NCI-H146 treated with DMSO at 0.1 percent for 48 hours (cell line): ENCODE data around the gene UPK3BL2.
"Not testable (repeated sequence)": the region's sequence is repeated elsewhere in the genome, so short reads cannot be mapped to it uniquely, and the experiment has no call there.

Source experiments
- DNase-seq: peaks from one replicate; lab custom pipeline; 2025; ENCODE audit not compliant: unreplicated experiment; lab: John Stamatoyannopoulos, UW

The UPK3BL2 gene, protein sequence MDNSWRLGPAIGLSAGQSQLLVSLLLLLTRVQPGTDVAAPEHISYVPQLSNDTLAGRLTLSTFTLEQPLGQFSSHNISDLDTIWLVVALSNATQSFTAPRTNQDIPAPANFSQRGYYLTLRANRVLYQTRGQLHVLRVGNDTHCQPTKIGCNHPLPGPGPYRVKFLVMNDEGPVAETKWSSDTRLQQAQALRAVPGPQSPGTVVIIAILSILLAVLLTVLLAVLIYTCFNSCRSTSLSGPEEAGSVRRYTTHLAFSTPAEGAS

GRCh38 chr7:102543596-102543995 is at the start of gene UPK3BL2:
TSS of gene UPK3BL2 (minus strand) at chr7:102543696. CDS start at chr7:102543636, 60 bp downstream.
- not testable (repeated sequence) for DNase-seq

DNA sequence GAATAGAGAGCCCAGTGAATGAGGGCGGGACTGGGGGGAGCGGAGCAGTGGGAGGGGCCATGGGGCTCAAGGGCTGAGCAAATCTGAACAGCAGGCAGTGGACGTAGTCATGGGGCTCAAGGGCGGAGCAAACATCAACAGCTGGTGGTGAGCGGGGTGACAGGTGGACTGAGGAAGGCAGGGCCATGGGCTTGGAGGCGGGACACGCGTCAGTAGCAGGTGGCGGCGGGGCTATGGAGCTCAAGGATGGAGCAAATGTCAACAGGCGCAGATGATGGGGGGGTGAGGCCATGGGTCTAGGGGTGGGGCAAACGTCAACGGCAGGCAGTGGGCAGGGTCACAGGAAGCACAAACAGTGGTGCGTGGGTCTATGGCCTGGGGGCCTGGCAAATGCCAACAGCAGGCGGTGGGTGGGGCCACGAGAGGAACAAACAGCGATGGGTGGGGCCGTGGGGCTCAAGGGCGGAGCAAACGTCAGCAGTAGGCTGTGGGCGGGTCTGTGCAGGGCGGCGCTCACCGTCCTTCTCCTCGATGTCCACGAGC is 49.1 kb upstream of the UPK3BL2 start:
- DNase-seq: not testable (repeated sequence)

DNA sequence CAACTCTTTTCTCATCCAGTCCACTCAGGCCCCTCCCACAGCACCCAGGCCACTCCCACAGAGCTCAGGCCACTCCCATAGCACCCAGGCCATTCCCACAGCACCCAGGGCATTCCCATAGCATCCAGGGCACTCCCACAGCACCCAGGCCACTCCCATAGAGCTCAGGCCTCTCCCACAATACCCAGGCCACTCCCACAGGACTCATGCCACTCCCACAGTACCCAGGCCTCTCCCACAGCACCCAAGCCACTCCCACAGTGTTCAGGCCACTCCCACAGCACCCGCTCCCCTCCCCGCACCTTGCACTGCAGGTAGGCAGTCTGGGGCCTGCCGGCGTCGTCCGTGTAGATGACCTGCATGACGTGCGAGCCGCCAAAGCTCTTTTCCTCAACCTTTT is 46.4 kb upstream of the UPK3BL2 start:
- not testable (repeated sequence) for DNase-seq

- not testable (repeated sequence) for DNase-seq
Measured at GRCh38 chr7:102583495-102583894, 40.0 kb upstream of the UPK3BL2 start.

DNA sequence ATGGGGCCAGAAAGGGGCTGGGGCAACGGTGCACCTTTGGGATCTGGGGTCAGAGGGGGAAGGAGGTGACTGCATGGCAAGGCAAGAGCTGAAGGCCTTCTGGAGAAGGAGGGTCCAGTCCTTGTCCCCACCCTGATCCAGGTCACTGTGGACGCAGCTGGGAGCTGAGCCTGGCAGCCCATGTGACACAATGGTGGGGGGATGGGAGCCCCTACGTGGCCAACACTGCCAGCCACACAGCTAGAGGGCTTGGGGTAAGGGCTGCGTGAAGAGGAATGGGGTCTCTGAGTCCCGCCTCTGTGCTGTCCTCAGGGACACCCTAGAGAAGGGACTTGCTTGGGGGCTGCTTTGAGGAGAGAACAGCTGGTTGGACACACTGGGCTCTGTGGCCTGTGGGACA is 38.2 kb upstream of the UPK3BL2 start:
- DNase-seq: not testable (repeated sequence)

DNA sequence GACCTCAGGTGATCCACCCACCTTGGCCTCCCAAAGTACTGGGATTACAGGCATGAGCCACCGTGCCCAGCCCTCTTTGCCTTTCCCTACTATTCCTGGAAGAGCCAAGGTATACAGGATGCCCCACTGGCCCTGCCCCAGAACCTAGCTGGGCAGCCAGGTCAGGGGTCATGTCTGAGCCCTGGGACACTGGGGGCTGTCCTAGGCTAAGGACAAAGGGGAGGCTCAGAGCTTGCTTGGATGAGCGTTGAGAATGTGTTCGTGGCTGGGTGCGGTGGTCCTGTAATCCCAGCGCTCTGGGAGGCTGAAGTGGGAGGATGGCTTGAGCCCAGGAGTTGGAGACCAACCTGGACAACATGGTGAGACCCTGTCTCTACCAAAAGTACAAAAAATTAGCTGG is 35.0 kb upstream of the UPK3BL2 start:
- not testable (repeated sequence) for DNase-seq

DNA sequence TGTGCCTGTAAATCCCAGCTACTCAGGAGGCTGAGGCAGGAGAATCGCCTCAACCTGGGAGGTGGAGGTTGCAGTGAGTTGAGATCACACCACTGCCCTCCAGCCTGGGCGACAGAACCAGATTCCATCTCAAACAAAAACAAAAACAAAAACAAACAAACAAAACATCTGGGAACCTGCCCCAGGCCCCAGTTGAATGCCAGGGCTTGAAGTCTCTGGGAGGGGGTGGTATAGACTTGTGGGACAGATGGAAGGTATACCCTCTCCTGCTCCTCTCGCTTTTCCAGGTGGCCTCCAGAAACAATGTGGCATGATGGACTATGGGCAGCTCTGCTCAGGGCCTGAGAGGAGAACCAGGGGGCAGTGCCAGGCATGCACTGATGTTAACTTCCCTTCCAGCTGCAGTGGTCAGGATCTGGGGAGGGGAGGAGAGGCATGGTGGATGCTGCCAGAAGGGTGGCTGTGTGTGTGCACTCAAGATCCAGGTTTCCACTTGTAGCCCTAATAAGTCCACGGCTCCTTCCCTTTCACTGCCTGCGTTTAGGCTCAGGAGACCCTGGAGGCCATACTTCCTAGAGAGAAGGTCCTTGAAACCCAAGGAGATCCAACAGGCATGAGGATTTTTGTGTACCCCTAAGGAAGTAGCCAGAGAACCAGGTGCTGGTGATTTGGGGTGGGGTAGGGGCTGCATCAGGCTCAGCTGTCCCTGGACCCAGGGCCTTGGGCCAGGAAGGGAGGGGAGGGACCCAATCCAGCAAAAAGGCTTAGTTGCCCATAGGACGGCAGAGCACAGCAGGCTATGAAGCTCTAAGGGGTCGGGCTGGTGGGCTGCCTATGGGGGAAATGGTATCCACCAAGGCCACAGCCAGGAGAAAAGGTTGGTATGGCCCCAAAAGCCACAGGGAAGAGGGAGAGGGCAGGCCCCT is 34.1 kb upstream of the UPK3BL2 start:
- DNase-seq: not testable (repeated sequence)

DNA sequence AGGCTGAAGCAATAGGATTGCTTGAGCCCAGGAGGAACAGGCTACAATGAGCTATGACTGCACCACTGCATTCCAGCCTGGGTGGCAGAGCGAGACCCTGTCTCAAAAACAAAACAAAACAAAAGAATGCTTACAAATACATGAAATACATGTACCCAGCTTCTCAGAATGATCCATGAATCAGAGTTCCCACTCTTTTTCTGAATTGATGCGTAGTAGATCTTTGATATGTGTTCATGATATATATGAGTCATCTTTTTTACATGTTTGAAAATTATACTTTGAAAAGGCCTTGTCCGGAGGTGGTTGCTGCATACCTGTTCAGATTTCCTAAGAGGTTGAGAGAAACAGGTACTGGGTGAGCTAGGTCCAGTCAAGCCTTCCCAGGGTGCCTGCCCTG is 32.9 kb upstream of the UPK3BL2 start:
- not testable (repeated sequence) for DNase-seq

DNA sequence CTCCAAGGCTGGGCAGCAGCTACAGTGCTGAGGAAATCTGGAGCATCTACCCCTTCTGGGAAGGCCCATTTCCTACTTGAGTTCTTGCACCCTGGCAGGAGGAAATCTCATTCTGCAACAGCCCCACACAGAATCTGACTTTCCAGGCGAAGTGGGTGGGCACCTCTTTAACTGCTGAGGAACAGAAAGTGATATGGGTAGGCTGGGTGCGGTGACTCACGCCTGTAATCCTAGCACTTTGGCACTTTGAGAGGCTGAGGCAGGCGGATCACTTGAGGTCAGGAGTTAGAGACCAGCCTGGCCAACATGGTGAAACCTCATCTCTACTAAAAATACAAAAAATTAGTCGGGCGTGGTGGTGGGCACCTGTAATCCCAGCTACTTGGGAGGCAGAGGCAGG is 31.1 kb upstream of the UPK3BL2 start:
- not testable (repeated sequence) for DNase-seq

- DNase-seq: not testable (repeated sequence)
Measured at GRCh38 chr7:102572261-102573239, 29.1 kb upstream of the UPK3BL2 start, which contains the start of gene POLR2J3. TSS of gene POLR2J3 (minus strand) at chr7:102572583. CDS start at chr7:102572521, 62 bp downstream.

- DNase-seq: not testable (repeated sequence)
Measured at GRCh38 chr7:102568620-102569019, 25.1 kb upstream of the UPK3BL2 start.

- not testable (repeated sequence) for DNase-seq
Measured at GRCh38 chr7:102550808-102551422, 7.4 kb upstream of the UPK3BL2 start, which contains the start of gene SPDYE2. TSS of gene SPDYE2 (plus strand) at chr7:102551226. CDS start at chr7:102553256, 2,030 bp downstream.

DNA sequence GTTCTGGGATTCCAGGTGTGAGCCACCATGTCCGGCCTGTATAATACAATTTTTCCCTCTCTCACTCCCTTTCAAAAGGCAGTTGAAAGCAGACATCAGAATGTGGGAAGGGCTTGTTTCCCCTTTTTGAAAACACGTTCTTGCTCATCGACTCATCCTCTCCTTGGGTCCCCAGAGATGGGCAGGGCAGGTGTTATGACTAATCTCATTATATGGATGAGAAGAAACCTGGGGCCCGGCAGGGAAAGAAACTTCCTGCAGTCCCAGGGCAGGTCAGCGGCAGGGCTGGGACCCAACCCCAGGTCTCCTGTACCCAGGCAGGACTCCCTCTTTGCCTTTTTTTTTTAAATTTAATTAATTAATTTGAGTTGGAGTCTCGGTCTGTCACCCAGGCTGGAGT is 2.9 kb upstream of the UPK3BL2 start:
- not testable (repeated sequence) for DNase-seq

GRCh38 chr7:102545288-102545687 is 1.8 kb upstream of the UPK3BL2 start:
- not testable (repeated sequence) for DNase-seq

DNA sequence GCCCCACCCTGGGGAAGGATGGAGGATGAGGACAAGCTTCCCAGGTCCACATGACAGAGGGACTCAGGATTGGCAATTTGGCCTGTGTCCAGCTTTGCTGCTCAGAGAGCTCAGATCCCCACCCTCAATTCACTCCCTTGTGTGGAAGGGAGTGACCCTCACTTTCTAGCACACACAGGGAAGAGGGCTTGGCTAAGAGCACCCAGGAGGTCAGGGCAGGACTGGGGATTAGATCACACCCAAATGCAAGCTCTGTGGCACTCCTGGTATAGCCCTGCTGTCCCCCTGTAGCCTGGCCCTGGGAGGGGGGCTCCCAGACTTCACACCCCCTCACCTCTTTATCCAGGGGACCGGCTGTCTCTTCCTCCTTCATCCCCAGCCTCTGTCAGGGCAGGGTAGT is 876 bp upstream of the UPK3BL2 start:
- DNase-seq: not testable (repeated sequence)

DNA sequence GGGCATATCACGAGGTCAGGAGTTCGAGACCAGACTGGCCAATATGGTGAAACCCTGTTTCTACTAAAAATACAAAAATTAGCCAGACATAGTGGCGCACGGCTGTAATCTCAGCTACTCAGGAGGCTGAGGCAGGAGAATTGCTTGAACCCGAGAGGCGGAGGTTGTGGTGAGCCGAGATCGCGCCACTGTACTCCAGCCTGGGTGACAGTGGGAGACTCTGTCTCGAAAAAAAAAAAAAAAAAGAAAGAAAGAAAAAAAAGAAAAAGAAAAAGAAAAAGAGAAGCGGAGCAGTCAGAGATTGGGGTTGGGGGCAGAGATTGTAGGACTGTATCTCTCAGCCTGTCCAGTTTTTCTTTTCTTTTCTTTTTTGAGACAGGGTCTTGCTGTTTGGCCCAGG is 725 bp downstream of the UPK3BL2 start:
- DNase-seq: not testable (repeated sequence)

DNA sequence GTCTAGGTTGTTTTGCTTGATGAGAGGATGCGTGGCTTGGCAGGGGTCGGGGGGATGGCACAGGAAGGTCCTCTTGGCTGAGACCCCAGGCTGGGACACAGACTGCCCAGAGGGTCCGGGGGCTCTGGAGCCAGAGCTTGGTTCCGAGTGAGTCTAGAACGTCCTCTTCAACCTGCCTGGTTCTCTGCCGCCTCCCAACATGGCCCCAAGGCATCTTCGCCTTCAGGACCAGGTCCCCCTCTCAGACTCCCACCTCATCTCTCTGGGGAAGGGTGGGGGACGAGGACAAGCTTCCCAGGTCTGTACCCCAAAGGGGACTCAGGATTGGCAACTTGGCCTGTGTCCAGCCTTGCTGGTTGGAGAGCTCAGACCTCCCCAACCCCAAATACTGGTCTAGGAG is 1.4 kb downstream of the UPK3BL2 start:
- not testable (repeated sequence) for DNase-seq

DNA sequence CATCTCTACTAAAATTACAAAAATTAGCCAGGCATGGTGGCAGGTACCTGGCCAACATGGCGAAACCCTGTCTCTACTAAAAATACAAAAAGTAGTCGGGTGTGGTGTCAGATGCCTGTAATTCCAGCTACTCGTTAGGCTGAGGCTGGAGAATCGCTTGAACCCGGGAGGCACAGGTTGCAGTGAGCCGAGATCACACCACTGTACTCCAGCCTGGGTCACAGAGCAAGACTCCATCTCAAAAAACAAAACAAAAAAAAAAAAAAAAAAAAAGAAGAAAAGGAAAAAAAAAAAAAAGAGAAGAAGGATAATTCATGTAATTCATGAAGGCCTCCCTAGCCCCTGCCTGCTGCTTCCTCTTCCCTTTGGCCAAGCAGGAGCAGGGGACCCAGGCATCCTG is 2.9 kb downstream of the UPK3BL2 start:
- not testable (repeated sequence) for DNase-seq

DNA sequence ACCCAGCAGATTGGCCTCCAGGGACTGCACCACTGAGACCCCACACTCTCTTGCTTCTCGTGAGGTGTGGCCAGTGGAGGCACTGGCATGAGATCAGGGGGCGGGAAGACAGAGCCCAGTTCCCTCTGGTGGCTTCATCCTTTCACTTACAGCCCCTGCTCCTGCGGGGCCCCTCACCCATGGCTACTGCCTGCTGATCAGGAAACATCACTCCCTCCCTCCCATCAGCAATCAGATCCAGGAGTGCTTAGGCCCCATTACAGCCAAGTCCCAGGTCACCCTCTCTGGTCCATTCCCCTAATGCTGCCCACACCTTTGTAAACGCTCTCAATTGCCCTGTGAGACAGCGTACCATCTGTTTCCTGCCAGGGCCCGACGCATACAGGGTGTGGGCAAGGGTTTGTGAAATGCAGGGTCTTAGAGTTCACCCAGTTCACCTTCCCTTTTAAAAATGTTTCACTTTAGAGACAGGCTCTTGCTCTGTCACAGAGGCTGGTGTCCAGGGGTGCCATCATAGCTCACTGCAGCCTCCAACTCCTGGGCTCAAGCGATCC is 8.4 kb downstream of the UPK3BL2 start:
- not testable (repeated sequence) for DNase-seq
